ENCODE data around the gene THAP7. TPM values are rescaled to one million over a fixed set of nuclear protein-coding genes. Genes with fewer than 3 reads are reported as not detected.
"Not testable (repeated sequence)": the region's sequence is repeated elsewhere in the genome, so short reads cannot be mapped to it uniquely, and the experiment has no call there.

Gene THAP7
- 22.0 TPM for total RNA-seq
- long read RNA-seq, transcript THAP7-204 (2 exons, 1,809 nt): major isoform, 20 of 47 reads
- long read RNA-seq, transcript THAP7-202 (5 exons, 1,144 nt): minor isoform, 9 of 47 reads
- long read RNA-seq, transcript THAP7-208 (3 exons, 1,957 nt): minor isoform, 14 of 47 reads
- long read RNA-seq, partial matches to known transcripts: 0 of 47 reads
- long read RNA-seq, other reads (novel, unspliced or antisense): 3 of 47 reads

DNA sequence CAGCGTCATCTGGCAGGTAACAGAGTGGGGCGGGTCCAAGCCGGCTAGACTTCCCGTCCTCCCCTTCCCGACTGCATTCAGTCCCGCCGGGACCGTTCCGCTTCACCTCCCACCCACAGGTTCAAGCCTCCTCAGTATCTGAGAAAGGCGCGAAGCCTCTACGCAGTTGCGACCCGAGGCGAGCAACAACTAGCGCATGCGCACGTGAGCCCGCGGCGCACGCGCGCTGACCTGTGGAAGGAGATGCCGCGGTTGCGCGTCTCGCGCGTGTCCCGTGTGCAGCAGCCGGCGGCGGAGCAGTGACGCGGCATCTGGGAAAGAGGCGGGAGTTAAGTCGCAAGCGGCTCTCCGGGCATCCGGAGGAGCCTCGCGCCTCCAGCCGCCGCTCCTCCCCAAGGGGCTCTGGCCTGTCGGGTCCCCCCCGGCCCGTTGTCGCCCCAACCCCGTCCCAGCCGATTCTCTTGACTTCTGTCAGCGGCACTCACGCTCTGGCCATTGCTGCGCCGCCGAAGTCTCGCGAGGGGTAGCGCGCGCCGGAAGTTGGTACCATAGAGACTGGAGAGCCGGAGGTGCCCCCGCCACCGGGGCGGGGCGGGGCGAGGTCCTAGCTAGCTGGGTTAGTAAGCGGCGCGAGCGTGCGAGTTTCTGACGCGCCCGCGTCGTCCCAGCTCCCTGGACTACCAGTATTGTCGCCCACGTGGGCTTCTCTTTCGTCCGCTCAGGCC, at the start of gene THAP7:
TSS of gene THAP7 (minus strand) at position 518 of the 725 bp plus-strand sequence. CDS start at position 311, 207 bp downstream.
- DNase-seq: peak; percentile 99
- peak; percentile 96 for ATAC-seq
- H3K27me3 ChIP-seq: no peaks in the 10 kb centered on the region
- intact Hi-C loops (cut with DNase I): no loop called here
- H3K4me1 ChIP-seq: peaks cover 27% of the 10 kb centered on the region
- no peaks in the 10 kb centered on the region for H3K9me3 ChIP-seq
- H3K36me3 ChIP-seq: peaks cover 26% of the 10 kb centered on the region
- peak within 1 kb of the TSS; percentile 100 for H3K27ac ChIP-seq
- peak within 1 kb of the TSS; percentile 89 for H3K4me3 ChIP-seq
- no peak for TF ChIP-seq CTCF (IDR thresholded peaks at IDR 0.05)

DNA sequence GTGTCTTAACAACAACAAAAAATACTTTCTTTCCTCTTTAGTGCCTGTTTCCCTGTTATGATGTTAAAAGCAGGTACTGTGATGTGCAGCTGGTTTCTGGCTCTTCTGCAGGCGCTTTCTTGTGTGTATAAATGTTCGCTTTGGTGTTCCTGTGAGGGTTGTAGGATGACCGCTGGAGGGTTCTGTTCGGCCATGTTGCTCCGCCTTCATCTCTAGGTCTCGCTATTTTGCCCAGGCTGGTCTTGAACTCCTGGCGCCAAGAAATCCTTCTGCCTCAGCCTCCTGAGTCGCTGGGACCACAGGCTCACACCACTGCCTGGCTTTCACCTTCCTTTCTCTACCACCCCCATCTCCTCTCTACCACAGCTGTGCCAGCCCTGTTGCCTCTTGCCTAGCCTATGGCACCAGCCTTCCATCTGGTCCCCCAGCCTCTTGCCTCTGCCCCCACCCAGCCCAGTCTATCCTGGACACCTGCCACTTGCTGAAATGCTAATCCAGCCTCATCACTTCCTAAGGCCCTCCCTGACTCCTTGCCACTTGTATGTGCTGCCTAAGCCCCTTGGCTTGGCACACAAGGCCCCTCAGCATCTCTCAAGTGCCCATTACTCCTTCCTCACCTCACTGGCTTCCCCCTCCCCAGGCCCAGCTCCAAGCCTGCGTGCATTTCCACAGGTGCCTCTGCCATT, 49.4 kb upstream of the THAP7 start:
- ATAC-seq: no peak
- no peak overlapping the region for H3K27ac ChIP-seq
- no peak overlapping the region for H3K4me3 ChIP-seq
- no peak for TF ChIP-seq CTCF (IDR thresholded peaks at IDR 0.05)
- no peaks in the 10 kb centered on the region for H3K9me3 ChIP-seq
- H3K27me3 ChIP-seq: no peaks in the 10 kb centered on the region
- intact Hi-C loops (cut with DNase I): no loop called here
- no peaks in the 10 kb centered on the region for H3K4me1 ChIP-seq
- no peaks in the 10 kb centered on the region for H3K36me3 ChIP-seq
- DNase-seq: no peak

GRCh38 chr22:21048965-21049364, 47.0 kb upstream of the THAP7 start:
- H3K27ac ChIP-seq; ATAC-seq; DNase-seq; H3K9me3 ChIP-seq; intact Hi-C loops (cut with DNase I); H3K27me3 ChIP-seq; H3K4me3 ChIP-seq; H3K36me3 ChIP-seq: not testable (repeated sequence)
- H3K4me1 ChIP-seq: peaks cover 13% of the 10 kb centered on the region

- DNase-seq; H3K27me3 ChIP-seq; ATAC-seq; H3K9me3 ChIP-seq; H3K4me3 ChIP-seq; H3K27ac ChIP-seq; intact Hi-C loops (cut with DNase I); H3K36me3 ChIP-seq: not testable (repeated sequence)
- peaks cover 13% of the 10 kb centered on the region for H3K4me1 ChIP-seq
These were observed 46.5 kb upstream of the THAP7 start for GRCh38 chr22:21048448-21048847.

- intact Hi-C loops (cut with DNase I): no loop called here
- no peaks in the 10 kb centered on the region for H3K27me3 ChIP-seq
- no peak overlapping the region for H3K4me3 ChIP-seq
- peaks cover 13% of the 10 kb centered on the region for H3K4me1 ChIP-seq
- no peaks in the 10 kb centered on the region for H3K36me3 ChIP-seq
- no peak for ATAC-seq
- no peaks in the 10 kb centered on the region for H3K9me3 ChIP-seq
- DNase-seq: no peak
- TF ChIP-seq CTCF (IDR thresholded peaks at IDR 0.05): no peak
- no peak overlapping the region for H3K27ac ChIP-seq
These were observed 45.8 kb upstream of the THAP7 start for GRCh38 chr22:21047730-21048129.

GRCh38 chr22:21047035-21047661, 45.2 kb upstream of the THAP7 start:
- TF ChIP-seq CTCF (IDR thresholded peaks at IDR 0.05): no peak
- Histone ChIP-seq H3K27me3 (no peaks in the 10 kb centered on the region), H3K9me3 (no peaks in the 10 kb centered on the region), H3K27ac (no peak overlapping the region), H3K4me3 (no peak overlapping the region), H3K36me3 (no peaks in the 10 kb centered on the region), H3K4me1 (peaks cover 13% of the 10 kb centered on the region)
- ATAC-seq: no peak
- DNase-seq: no peak
- intact Hi-C loops (cut with DNase I): no loop called here

Measured in upper lobe of right lung (tissue), 1 donor.